Endothelial cell of umbilical vein (primary cell): Measurements from ENCODE around the gene DAB2.

Experiments used
- CTCF ChIP-seq, 2 donors: IDR thresholded peaks; 1 replicate in 1 of 2; 2 replicates in 1 of 2; pipeline ENCODE4 v1.5.1; 2011; ENCODE audit warnings: low read length in 2 of 2, mild to moderate bottlenecking in 2 of 2, moderate library complexity in 2 of 2, control low read depth in 1 of 2, inconsistent platforms in 1 of 2, low read depth in 1 of 2; ENCODE audit not compliant: insufficient read depth in 1 of 2; ENCODE audit errors: extremely low read depth in 1 of 2
- EZH2 ChIP-seq: IDR thresholded peaks from 2 replicates; pipeline ENCODE4 v1.6.1; 2012; ENCODE audit warnings: borderline replicate concordance, low read depth, mild to moderate bottlenecking, moderate library complexity, low read length, inconsistent platforms; ENCODE audit not compliant: severe bottlenecking
- POLR2A ChIP-seq: IDR thresholded peaks from 2 replicates; pipeline ENCODE4 v1.6.1; 2012; ENCODE audit warnings: low read depth, mild to moderate bottlenecking, control low read depth, low read length
- POLR2AphosphoS5 ChIP-seq: IDR thresholded peaks from 2 replicates; pipeline ENCODE4 v1.6.1; 2012; ENCODE audit warnings: low read depth, mild to moderate bottlenecking, control low read depth, low read length, moderate library complexity; ENCODE audit not compliant: insufficient read depth

- TF ChIP-seq CTCF (IDR thresholded peaks at IDR 0.05; ENCODE audit: extremely low read depth in 1 of 2, insufficient read depth in 1 of 2, low read depth in 1 of 2, low read length in 2 of 2) (no peak), EZH2 (no peak), POLR2AphosphoS5 (no peak), POLR2A (no peak)
These were observed 69.5 kb downstream of the DAB2 start for GRCh38 chr5:39355324-39355723.
